ENCODE results near the gene FAM72A. TPM values are rescaled to one million over a fixed set of nuclear protein-coding genes. Genes with fewer than 3 reads are reported as not detected.

The FAM72A gene
- total RNA-seq, 3 donors from 2014 or later (not counting 1 experiment from before 2014, with no cell fraction given) = 0.60 to 2.4 (median 1.8) TPM

DNA sequence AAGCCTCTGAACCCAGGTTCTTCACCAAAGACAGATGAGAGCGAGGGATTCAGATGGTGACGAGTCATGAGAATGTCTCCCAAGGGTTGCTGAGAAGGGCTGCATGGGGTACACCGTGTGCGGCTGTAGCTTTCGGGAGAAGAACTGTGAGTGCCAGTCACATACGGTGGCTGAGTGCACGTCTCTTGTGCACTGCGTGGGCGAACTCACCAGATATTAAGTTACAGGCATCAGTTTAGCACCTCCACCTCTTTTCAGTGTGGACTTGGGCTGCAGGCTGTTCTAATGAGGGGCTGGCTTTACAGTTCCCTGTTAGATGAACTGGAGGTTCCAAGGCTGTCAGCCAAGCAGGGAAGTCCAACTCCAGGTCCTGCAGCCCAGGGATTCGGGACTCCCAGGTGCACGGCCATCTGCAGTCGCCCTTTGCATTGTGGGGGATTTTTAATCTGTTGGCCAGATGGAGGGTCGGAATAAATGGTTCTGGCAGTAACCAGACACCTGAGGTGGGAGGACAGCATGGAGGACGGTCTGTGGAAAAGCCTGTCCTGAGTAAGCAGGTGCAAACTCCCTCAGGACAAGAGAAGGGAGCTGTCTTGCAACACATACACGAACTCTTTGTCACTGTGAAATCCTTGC lies 59.0 kb downstream of the FAM72A start:
- H3K36me3 ChIP-seq (ENCODE audit: control insufficient read depth, insufficient read depth, low read length) = no peaks in the 10 kb centered on the region
- ATAC-seq (no peak), DNase-seq (no peak)
- H3K4me3 ChIP-seq (ENCODE audit: low read length) = no peak overlapping the region
- intact Hi-C loops (cut with micrococcal nuclease) = no loop called here
- TF ChIP-seq, protein P1, sequence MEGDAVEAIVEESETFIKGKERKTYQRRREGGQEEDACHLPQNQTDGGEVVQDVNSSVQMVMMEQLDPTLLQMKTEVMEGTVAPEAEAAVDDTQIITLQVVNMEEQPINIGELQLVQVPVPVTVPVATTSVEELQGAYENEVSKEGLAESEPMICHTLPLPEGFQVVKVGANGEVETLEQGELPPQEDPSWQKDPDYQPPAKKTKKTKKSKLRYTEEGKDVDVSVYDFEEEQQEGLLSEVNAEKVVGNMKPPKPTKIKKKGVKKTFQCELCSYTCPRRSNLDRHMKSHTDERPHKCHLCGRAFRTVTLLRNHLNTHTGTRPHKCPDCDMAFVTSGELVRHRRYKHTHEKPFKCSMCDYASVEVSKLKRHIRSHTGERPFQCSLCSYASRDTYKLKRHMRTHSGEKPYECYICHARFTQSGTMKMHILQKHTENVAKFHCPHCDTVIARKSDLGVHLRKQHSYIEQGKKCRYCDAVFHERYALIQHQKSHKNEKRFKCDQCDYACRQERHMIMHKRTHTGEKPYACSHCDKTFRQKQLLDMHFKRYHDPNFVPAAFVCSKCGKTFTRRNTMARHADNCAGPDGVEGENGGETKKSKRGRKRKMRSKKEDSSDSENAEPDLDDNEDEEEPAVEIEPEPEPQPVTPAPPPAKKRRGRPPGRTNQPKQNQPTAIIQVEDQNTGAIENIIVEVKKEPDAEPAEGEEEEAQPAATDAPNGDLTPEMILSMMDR (IDR thresholded peaks at IDR 0.05) = no peak
- H3K9me3 Mint-ChIP-seq = no peaks in the 10 kb centered on the region
- no peaks in the 10 kb centered on the region for H3K4me1 ChIP-seq (ENCODE audit: control insufficient read depth, insufficient read depth, low read length)
- H3K4me3 Mint-ChIP-seq = no peak overlapping the region
- H3K9me3 ChIP-seq (ENCODE audit: control insufficient read depth, insufficient read depth, low read length) = no peaks in the 10 kb centered on the region
- no peak overlapping the region for H3K27ac ChIP-seq (ENCODE audit: low read length)
- H3K27me3 Mint-ChIP-seq (ENCODE audit: low read depth in 2 of 2) = peaks cover 12 to 18% of the 10 kb centered on the region in 2 donors
- H3K36me3 Mint-ChIP-seq = no peaks in the 10 kb centered on the region
- H3K27ac Mint-ChIP-seq = no peak overlapping the region
- no peaks in the 10 kb centered on the region for H3K4me1 Mint-ChIP-seq
- WGBS (ENCODE audit: insufficient coverage) = 92% methylated on average over 15 of the region's 15 CpGs
- H3K27me3 ChIP-seq (ENCODE audit: control insufficient read depth, insufficient read depth, low read length) = no peaks in the 10 kb centered on the region

DNA sequence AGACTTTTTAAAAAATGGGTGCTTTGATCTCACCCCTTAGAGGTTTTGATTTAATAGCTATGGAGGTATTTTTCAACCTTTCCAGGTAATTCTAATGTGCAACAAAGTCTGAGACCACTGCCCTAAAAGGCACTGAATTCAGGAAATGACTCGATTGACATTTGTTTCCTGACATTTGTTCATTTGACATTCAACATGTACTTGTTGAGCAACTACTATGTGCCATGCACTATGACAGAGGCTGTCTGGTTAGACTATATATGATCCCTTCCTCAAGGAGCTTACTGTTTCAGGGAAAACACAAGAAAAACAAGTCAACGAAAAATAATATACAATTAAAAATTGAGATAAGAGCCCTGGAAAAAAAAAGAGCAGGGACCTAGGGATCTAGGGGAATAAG lies 59.9 kb downstream of the FAM72A start:
- H3K4me3 Mint-ChIP-seq = no peak overlapping the region
- H3K27me3 ChIP-seq (ENCODE audit: control insufficient read depth, insufficient read depth, low read length) = no peaks in the 10 kb centered on the region
- H3K27me3 Mint-ChIP-seq (ENCODE audit: low read depth in 2 of 2) = peaks cover 18 to 21% of the 10 kb centered on the region in 2 donors
- H3K36me3 Mint-ChIP-seq = no peaks in the 10 kb centered on the region
- H3K27ac ChIP-seq (ENCODE audit: low read length) = no peak overlapping the region
- H3K9me3 Mint-ChIP-seq = no peaks in the 10 kb centered on the region
- no peaks in the 10 kb centered on the region for H3K4me1 ChIP-seq (ENCODE audit: control insufficient read depth, insufficient read depth, low read length)
- H3K4me1 Mint-ChIP-seq = no peaks in the 10 kb centered on the region
- TF ChIP-seq, protein P1 (IDR thresholded peaks at IDR 0.05) = no peak
- DNase-seq (no peak), ATAC-seq (no peak)
- no peak overlapping the region for H3K27ac Mint-ChIP-seq
- no peak overlapping the region for H3K4me3 ChIP-seq (ENCODE audit: low read length)
- intact Hi-C loops (cut with micrococcal nuclease) = no loop called here
- 65% methylated on average over 2 of the region's 2 CpGs for WGBS (ENCODE audit: insufficient coverage)
- H3K36me3 ChIP-seq (ENCODE audit: control insufficient read depth, insufficient read depth, low read length) = no peaks in the 10 kb centered on the region
- no peaks in the 10 kb centered on the region for H3K9me3 ChIP-seq (ENCODE audit: control insufficient read depth, insufficient read depth, low read length)

DNA sequence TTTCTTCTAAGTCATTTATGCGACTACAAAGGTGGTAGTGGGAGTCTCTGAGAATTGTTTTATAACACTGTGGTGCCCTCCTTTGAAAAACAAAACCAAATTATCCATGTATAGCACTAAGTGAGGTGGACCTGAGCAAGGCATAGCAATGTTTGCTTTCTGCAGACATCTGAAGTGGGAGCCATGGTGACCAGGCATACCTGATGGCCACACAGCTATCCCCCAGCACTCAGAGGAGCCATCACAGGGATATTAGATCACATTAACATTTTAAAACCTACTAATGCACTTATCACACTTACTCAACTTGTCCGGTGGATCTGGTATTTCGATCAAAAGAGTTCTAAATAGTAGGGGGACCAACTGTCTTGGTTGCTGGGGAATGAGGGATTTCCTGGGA lies 60.6 kb downstream of the FAM72A start:
- H3K27ac ChIP-seq (ENCODE audit: low read length) = no peak overlapping the region
- TF ChIP-seq, protein P1 (IDR thresholded peaks at IDR 0.05) = no peak
- Mint-ChIP-seq H3K9me3 (no peaks in the 10 kb centered on the region), H3K27ac (no peak overlapping the region), H3K36me3 (no peaks in the 10 kb centered on the region), H3K27me3 (ENCODE audit: low read depth in 2 of 2) (peaks cover 18 to 22% of the 10 kb centered on the region in 2 donors), H3K4me1 (no peaks in the 10 kb centered on the region), H3K4me3 (no peak overlapping the region)
- intact Hi-C loops (cut with micrococcal nuclease) = no loop called here
- no peak overlapping the region for H3K4me3 ChIP-seq (ENCODE audit: low read length)
- ATAC-seq (no peak), DNase-seq (no peak)
- 75% methylated on average over 1 of the region's 3 CpGs for WGBS (ENCODE audit: insufficient coverage)
- H3K36me3 ChIP-seq (ENCODE audit: control insufficient read depth, insufficient read depth, low read length) = no peaks in the 10 kb centered on the region
- H3K9me3 ChIP-seq (ENCODE audit: control insufficient read depth, insufficient read depth, low read length) = no peaks in the 10 kb centered on the region
- no peaks in the 10 kb centered on the region for H3K27me3 ChIP-seq (ENCODE audit: control insufficient read depth, insufficient read depth, low read length)
- no peaks in the 10 kb centered on the region for H3K4me1 ChIP-seq (ENCODE audit: control insufficient read depth, insufficient read depth, low read length)

DNA sequence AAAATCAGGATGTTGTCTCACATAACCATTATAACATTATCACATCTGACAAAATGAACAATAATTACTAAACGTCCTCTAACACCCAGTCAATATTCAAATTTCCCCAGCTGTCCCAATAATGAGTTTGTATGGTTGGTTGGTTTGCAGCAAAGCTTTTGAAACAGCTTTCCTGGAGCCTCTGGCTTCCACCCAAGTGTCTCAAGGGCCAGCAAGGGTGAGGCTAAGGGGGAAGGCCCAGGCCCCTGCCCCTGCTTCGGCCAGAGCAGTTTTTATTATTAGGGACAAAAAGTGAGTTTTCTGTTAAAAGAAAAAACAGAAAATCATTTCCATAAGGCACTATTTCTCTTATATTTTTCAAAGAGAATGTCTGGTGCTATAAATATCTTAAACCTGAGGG lies 66.4 kb downstream of the FAM72A start:
- Histone ChIP-seq H3K9me3 (ENCODE audit: control insufficient read depth, insufficient read depth, low read length) (no peaks in the 10 kb centered on the region), H3K27ac (ENCODE audit: low read length) (no peak overlapping the region), H3K27me3 (ENCODE audit: control insufficient read depth, insufficient read depth, low read length) (no peaks in the 10 kb centered on the region), H3K4me3 (ENCODE audit: low read length) (no peak overlapping the region), H3K4me1 (ENCODE audit: control insufficient read depth, insufficient read depth, low read length) (no peaks in the 10 kb centered on the region), H3K36me3 (ENCODE audit: control insufficient read depth, insufficient read depth, low read length) (no peaks in the 10 kb centered on the region)
- DNase-seq = no peak
- TF ChIP-seq, protein P1 (IDR thresholded peaks at IDR 0.05) = no peak
- intact Hi-C loops (cut with micrococcal nuclease) = no loop called here
- Mint-ChIP-seq H3K4me1 (no peaks in the 10 kb centered on the region), H3K27ac (no peak overlapping the region), H3K27me3 (ENCODE audit: low read depth in 2 of 2) (peaks cover 8 to 10% of the 10 kb centered on the region in 2 donors), H3K36me3 (no peaks in the 10 kb centered on the region), H3K4me3 (no peak overlapping the region), H3K9me3 (no peaks in the 10 kb centered on the region)
- ATAC-seq = no peak
- WGBS (ENCODE audit: insufficient coverage) = no CpG with 5 or more reads among the region's 2 CpGs

Data from natural killer cell (primary cell).